GM23338 (cell line): Measurements from ENCODE around the gene KCNQ5. TPM values are rescaled to one million over a fixed set of nuclear protein-coding genes. Genes with fewer than 3 reads are reported as not detected.

Source experiments
- ATAC-seq: fragments of 200-7000 bp; cut with Tn5 transposase; 3 replicates; pipeline ENCODE4 v1.9.1; 2020
- DNase-seq: peaks from one replicate; pipeline ENCODE4 v3.0.0-alpha.2; 2015; ENCODE audit warnings: low spot score
- H2AFZ ChIP-seq: fragments of 200-600 bp; sonication (generic); 2 replicates; pipeline ENCODE4 v1.8.0; 2016; ENCODE audit warnings: antibody characterized with exemption, mild to moderate bottlenecking, moderate library complexity
- H3F3A ChIP-seq: fragments of 200-600 bp; sonication (generic); replicated peaks from 2 replicates; pipeline ENCODE4 v1.8.0; 2017; ENCODE audit warnings: antibody characterized with exemption, mixed run types, low read depth
- H3K27ac ChIP-seq: fragments of 200-600 bp; sonication (generic); 2 replicates; pipeline ENCODE4 v1.6.1; 2016; ENCODE audit warnings: low read depth
- H3K27me3 ChIP-seq: fragments of 200-600 bp; sonication (generic); 2 replicates; pipeline ENCODE4 v1.8.0; 2016; ENCODE audit warnings: mild to moderate bottlenecking, mixed run types, moderate library complexity; ENCODE audit not compliant: insufficient read depth
- H3K36me3 ChIP-seq: fragments of 200-600 bp; sonication (generic); 2 replicates; pipeline ENCODE4 v1.8.0; 2016; ENCODE audit warnings: mild to moderate bottlenecking; ENCODE audit not compliant: insufficient read depth
- H3K4me1 ChIP-seq: fragments of 200-600 bp; sonication (generic); 2 replicates; pipeline ENCODE4 v1.8.0; 2016; ENCODE audit warnings: mild to moderate bottlenecking, moderate library complexity; ENCODE audit not compliant: insufficient read depth
- H3K4me2 ChIP-seq: fragments of 200-600 bp; sonication (generic); 2 replicates; pipeline ENCODE4 v1.7.1; 2017; ENCODE audit warnings: mixed run types
- H3K4me3 ChIP-seq: fragments of 200-600 bp; sonication (generic); 2 replicates; pipeline ENCODE4 v1.6.1; 2016; ENCODE audit warnings: mixed run types
- H3K79me2 ChIP-seq: fragments of 200-600 bp; sonication (generic); replicated peaks from 2 replicates; pipeline ENCODE4 v1.8.0; 2017; ENCODE audit warnings: mild to moderate bottlenecking; ENCODE audit not compliant: insufficient read depth
- H3K9me2 ChIP-seq: fragments of 200-600 bp; sonication (generic); 2 replicates; pipeline ENCODE4 v1.8.0; 2017; ENCODE audit not compliant: insufficient read depth
- H4K20me1 ChIP-seq: fragments of 200-600 bp; sonication (generic); replicated peaks from 2 replicates; pipeline ENCODE4 v1.8.0; 2017; ENCODE audit warnings: mild to moderate bottlenecking; ENCODE audit not compliant: insufficient read depth
- H3K27ac Mint-ChIP-seq: 2 replicates; pipeline ENCODE4 v1.8.0; 2020; ENCODE audit warnings: inconsistent platforms, mild to moderate bottlenecking, moderate library complexity, mixed read lengths
- H3K27me3 Mint-ChIP-seq: 3 replicates; pipeline ENCODE4 v1.8.0; 2022; ENCODE audit warnings: low read depth, mild to moderate bottlenecking, moderate library complexity, mixed read lengths, inconsistent platforms; ENCODE audit not compliant: insufficient read depth, poor library complexity
- H3K36me3 Mint-ChIP-seq: 3 replicates; pipeline ENCODE4 v1.8.0; 2021; ENCODE audit warnings: low read depth, mild to moderate bottlenecking, inconsistent platforms, moderate library complexity, mixed read lengths
- H3K4me1 Mint-ChIP-seq: 3 replicates; pipeline ENCODE4 v1.8.0; 2020; ENCODE audit warnings: mild to moderate bottlenecking, inconsistent platforms, mixed read lengths
- H3K4me3 Mint-ChIP-seq: 3 replicates; pipeline ENCODE4 v1.8.0; 2021; ENCODE audit warnings: moderate library complexity, mild to moderate bottlenecking, inconsistent platforms, mixed read lengths
- H3K9me3 Mint-ChIP-seq: 3 replicates; pipeline ENCODE4 v1.8.0; 2020; ENCODE audit warnings: moderate library complexity, mild to moderate bottlenecking, inconsistent platforms, mixed read lengths
- EZH2 ChIP-seq: fragments of 200-600 bp; sonication (generic); IDR thresholded peaks from one replicate; pipeline ENCODE4 v1.8.0; 2017; ENCODE audit warnings: antibody characterized with exemption, mild to moderate bottlenecking, low read depth; ENCODE audit not compliant: unreplicated experiment
- EZH2phosphoT487 ChIP-seq: fragments of 200-600 bp; sonication (generic); IDR thresholded peaks from one replicate; pipeline ENCODE4 v1.8.1; 2018; ENCODE audit warnings: antibody characterized with exemption; ENCODE audit not compliant: unreplicated experiment
- JUNB ChIP-seq: IDR thresholded peaks from one replicate; pipeline ENCODE4 v1.6.1; 2016; ENCODE audit warnings: antibody characterized with exemption; ENCODE audit not compliant: unreplicated experiment
- NANOG ChIP-seq: IDR thresholded peaks from 2 replicates; pipeline ENCODE4 v1.6.1; 2016; ENCODE audit warnings: antibody characterized with exemption, borderline replicate concordance
- POLR2AphosphoS5 ChIP-seq: IDR thresholded peaks from 2 replicates; pipeline ENCODE4 v1.6.1; 2016; ENCODE audit warnings: antibody characterized with exemption, low read depth
- ZNF114 ChIP-seq: fragments of 250-450 bp; sonication (Bioruptor Pico); IDR thresholded peaks from 2 replicates; pipeline ENCODE4 v1.5.0; 2020; ENCODE audit warnings: mild to moderate bottlenecking, moderate library complexity
- ZNF462 ChIP-seq: fragments of 250-450 bp; sonication (Bioruptor Pico); IDR thresholded peaks from 2 replicates; pipeline ENCODE4 v1.5.0; 2020; ENCODE audit warnings: mild to moderate bottlenecking, moderate library complexity
- polyA plus RNA-seq: library from polyadenylated mRNA; unstranded; fragments of >200 nt; fragmentation: Nextera tagmentation; extraction: Ambion mirVana; gene quantifications from 2 replicates; pipeline ENCODE4 v1.2.1, GENCODE V29; 2016
- total RNA-seq: library from RNA; depleted of rRNA; stranded (reverse); fragments of >200 nt; shearing (Covaris generic); gene quantifications from 2 replicates; pipeline ENCODE4 v1.2.3, GENCODE V29; 2014
- TF ChIP-seq, protein P1 (sequence below): IDR thresholded peaks from one replicate; pipeline ENCODE4 v1.6.1; 2018; ENCODE audit warnings: antibody characterized with exemption; ENCODE audit not compliant: unreplicated experiment
- TF ChIP-seq, protein P2 (sequence below), 2 experiments: fragments of 200-600 bp in 1 of 2; sonication (generic) in 1 of 2; conservative IDR thresholded peaks; 2 replicates each; pipeline versions ENCODE4 v1.5.1 to v1.6.1; 2016 to 2017; ENCODE audit warnings: antibody characterized with exemption in 2 of 2, low read depth in 2 of 2, mild to moderate bottlenecking in 2 of 2, moderate library complexity in 1 of 2

The KCNQ5 gene
- total and polyA plus RNA-seq, 2 experiments from 2014 or later, result 0.68 to 0.87 TPM

DNA sequence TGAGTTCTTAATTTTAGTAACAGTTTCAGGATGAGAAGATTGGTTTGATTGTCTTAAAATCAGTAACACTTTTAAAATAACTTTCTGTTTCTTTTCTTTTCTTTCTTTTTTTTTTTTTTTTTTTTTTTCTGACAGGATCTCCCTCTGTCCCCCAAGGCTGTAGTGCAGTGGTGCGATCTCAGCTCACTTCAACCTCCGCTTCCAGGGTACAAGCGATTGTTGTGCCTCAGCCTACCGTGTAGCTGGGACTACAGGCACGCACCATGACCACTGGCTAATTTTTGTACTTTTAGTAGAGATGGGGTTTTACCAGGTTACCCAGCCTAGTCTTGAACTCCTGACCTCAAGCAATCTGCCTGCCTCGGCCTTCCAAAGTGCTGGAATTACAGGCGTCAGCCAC lies 33.7 kb upstream of the KCNQ5 start (continued):
- TF ChIP-seq, protein P1, sequence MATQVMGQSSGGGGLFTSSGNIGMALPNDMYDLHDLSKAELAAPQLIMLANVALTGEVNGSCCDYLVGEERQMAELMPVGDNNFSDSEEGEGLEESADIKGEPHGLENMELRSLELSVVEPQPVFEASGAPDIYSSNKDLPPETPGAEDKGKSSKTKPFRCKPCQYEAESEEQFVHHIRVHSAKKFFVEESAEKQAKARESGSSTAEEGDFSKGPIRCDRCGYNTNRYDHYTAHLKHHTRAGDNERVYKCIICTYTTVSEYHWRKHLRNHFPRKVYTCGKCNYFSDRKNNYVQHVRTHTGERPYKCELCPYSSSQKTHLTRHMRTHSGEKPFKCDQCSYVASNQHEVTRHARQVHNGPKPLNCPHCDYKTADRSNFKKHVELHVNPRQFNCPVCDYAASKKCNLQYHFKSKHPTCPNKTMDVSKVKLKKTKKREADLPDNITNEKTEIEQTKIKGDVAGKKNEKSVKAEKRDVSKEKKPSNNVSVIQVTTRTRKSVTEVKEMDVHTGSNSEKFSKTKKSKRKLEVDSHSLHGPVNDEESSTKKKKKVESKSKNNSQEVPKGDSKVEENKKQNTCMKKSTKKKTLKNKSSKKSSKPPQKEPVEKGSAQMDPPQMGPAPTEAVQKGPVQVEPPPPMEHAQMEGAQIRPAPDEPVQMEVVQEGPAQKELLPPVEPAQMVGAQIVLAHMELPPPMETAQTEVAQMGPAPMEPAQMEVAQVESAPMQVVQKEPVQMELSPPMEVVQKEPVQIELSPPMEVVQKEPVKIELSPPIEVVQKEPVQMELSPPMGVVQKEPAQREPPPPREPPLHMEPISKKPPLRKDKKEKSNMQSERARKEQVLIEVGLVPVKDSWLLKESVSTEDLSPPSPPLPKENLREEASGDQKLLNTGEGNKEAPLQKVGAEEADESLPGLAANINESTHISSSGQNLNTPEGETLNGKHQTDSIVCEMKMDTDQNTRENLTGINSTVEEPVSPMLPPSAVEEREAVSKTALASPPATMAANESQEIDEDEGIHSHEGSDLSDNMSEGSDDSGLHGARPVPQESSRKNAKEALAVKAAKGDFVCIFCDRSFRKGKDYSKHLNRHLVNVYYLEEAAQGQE, result no peak

DNA sequence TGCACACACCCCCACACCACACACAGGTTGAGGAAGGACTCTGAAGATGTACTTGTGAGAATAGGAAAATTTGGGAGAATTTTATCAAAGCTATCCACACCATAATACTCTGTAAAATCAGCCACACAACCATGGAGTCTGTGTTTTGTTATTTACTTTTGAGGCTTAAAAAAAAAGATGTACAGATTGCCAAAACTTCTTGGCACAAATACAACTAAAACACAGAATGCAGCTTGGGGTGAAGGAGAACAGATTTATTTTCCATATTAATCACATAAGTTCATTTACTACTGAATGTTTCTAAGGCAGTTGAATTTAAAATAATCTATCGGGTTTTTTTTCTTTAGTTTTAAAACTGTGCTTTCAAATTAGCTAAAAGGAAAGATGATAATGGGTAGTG lies 32.8 kb upstream of the KCNQ5 start:
- Mint-ChIP-seq H3K4me3 (no peak overlapping the region), H3K9me3 (no peaks in the 10 kb centered on the region), H3K4me1 (no peaks in the 10 kb centered on the region), H3K36me3 (no peaks in the 10 kb centered on the region), H3K27me3 (no peaks in the 10 kb centered on the region), H3K27ac (no peak overlapping the region)
- no peak for ATAC-seq
- no peaks in the 10 kb centered on the region for H3F3A ChIP-seq
- H3K4me3 ChIP-seq, result no peak overlapping the region
- no peak overlapping the region for H2AFZ ChIP-seq
- H3K36me3 ChIP-seq, result no peaks in the 10 kb centered on the region
- H3K4me1 ChIP-seq, result no peaks in the 10 kb centered on the region
- no peak overlapping the region for H3K4me2 ChIP-seq
- no peak for DNase-seq
- no peak for TF ChIP-seq EZH2
- no peaks in the 10 kb centered on the region for H3K27me3 ChIP-seq
- no peaks in the 10 kb centered on the region for H3K9me2 ChIP-seq
- no peaks in the 10 kb centered on the region for H3K79me2 ChIP-seq
- H4K20me1 ChIP-seq, result no peaks in the 10 kb centered on the region
- H3K27ac ChIP-seq, result no peak overlapping the region

GRCh38 chr6:72595812-72596211 lies 26.1 kb upstream of the KCNQ5 start:
- Histone ChIP-seq H2AFZ (no peak overlapping the region), H3K36me3 (no peaks in the 10 kb centered on the region), H3K4me1 (0 out of 2 replicates have a peak, but pooled peaks cover 3% of the 10 kb centered on the region), H4K20me1 (no peaks in the 10 kb centered on the region), H3K27ac (no peak overlapping the region), H3F3A (no peaks in the 10 kb centered on the region), H3K9me2 (no peaks in the 10 kb centered on the region), H3K4me3 (no peak overlapping the region), H3K4me2 (no peak overlapping the region), H3K79me2 (no peaks in the 10 kb centered on the region), H3K27me3 (no peaks in the 10 kb centered on the region)
- Mint-ChIP-seq H3K4me3 (no peak overlapping the region), H3K9me3 (no peaks in the 10 kb centered on the region; the same call in 2 of the 3 replicates), H3K27me3 (no peaks in the 10 kb centered on the region), H3K36me3 (no peaks in the 10 kb centered on the region), H3K27ac (no peak overlapping the region), H3K4me1 (peaks cover 7% of the 10 kb centered on the region; the same call in 2 of the 3 replicates)
- no peak for DNase-seq
- no peak for ATAC-seq
- TF ChIP-seq NANOG (no peak), POLR2AphosphoS5 (no peak), JUNB (no peak), ZNF114 (CRISPR knock-in tag) (no peak), EZH2phosphoT487 (no peak), ZNF462 (CRISPR knock-in tag) (no peak), EZH2 (no peak)
- TF ChIP-seq, protein P2, sequence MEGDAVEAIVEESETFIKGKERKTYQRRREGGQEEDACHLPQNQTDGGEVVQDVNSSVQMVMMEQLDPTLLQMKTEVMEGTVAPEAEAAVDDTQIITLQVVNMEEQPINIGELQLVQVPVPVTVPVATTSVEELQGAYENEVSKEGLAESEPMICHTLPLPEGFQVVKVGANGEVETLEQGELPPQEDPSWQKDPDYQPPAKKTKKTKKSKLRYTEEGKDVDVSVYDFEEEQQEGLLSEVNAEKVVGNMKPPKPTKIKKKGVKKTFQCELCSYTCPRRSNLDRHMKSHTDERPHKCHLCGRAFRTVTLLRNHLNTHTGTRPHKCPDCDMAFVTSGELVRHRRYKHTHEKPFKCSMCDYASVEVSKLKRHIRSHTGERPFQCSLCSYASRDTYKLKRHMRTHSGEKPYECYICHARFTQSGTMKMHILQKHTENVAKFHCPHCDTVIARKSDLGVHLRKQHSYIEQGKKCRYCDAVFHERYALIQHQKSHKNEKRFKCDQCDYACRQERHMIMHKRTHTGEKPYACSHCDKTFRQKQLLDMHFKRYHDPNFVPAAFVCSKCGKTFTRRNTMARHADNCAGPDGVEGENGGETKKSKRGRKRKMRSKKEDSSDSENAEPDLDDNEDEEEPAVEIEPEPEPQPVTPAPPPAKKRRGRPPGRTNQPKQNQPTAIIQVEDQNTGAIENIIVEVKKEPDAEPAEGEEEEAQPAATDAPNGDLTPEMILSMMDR (conservative IDR thresholded peaks at IDR 0.05; ENCODE audit: low read depth in 2 of 2), result no peak
